ENCODE measurements around the gene PTPN20.

The PTPN20 gene

DNA sequence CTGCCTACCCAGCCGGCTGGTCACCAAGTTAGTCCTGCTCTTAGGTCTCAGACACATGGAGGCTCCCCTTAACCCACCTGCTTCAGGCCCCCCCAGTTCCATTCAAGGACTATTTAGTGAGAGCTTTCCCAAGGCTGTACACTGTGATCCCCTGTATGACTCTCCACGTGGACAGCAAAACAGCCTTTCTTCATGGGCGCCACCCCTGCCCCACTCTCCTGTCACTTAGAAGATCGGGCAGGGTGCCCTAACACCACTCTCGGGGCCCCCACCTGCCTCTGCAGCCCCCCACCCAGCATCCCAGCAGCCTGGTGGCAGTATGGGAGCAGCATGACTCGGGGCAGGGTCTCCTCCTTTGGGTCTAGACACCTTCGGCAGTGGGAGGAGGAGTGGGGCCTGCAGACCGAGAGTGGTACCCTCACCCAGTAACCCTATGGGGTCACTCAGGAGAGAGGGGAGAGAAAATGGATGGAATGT lies 116.6 kb downstream of the PTPN20 start:
- H3K9me2 ChIP-seq (replicated peaks; ENCODE audit: control insufficient read depth, low read length), result no peaks in the 10 kb centered on the region
- no peaks in the 10 kb centered on the region for H3K27me3 ChIP-seq (ENCODE audit: control insufficient read depth, low read length)
- H3K4me3 ChIP-seq (ENCODE audit: low read length), result no peak overlapping the region
- no peak overlapping the region for H3K4me2 ChIP-seq (ENCODE audit: low read length)
- no peaks in the 10 kb centered on the region for H3K36me3 ChIP-seq (ENCODE audit: control insufficient read depth, low read length)
- TF ChIP-seq, protein P1, sequence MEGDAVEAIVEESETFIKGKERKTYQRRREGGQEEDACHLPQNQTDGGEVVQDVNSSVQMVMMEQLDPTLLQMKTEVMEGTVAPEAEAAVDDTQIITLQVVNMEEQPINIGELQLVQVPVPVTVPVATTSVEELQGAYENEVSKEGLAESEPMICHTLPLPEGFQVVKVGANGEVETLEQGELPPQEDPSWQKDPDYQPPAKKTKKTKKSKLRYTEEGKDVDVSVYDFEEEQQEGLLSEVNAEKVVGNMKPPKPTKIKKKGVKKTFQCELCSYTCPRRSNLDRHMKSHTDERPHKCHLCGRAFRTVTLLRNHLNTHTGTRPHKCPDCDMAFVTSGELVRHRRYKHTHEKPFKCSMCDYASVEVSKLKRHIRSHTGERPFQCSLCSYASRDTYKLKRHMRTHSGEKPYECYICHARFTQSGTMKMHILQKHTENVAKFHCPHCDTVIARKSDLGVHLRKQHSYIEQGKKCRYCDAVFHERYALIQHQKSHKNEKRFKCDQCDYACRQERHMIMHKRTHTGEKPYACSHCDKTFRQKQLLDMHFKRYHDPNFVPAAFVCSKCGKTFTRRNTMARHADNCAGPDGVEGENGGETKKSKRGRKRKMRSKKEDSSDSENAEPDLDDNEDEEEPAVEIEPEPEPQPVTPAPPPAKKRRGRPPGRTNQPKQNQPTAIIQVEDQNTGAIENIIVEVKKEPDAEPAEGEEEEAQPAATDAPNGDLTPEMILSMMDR (IDR thresholded peaks at IDR 0.05; ENCODE audit: low read depth, low read length, poor library complexity, severe bottlenecking), result no peak
- TF ChIP-seq EZH2phosphoT487 (IDR thresholded peaks at IDR 0.05; ENCODE audit: borderline replicate concordance, low read length), result no peak
- no peak overlapping the region for H3K27ac ChIP-seq (ENCODE audit: low read depth, low read length)
- H3F3A ChIP-seq (ENCODE audit: control insufficient read depth, insufficient read depth), result no peaks in the 10 kb centered on the region
- no peaks in the 10 kb centered on the region for H3K4me1 ChIP-seq (ENCODE audit: control insufficient read depth, low read length)
- H3K79me2 ChIP-seq (ENCODE audit: control insufficient read depth, low read length), result no peaks in the 10 kb centered on the region
- H3K9me3 ChIP-seq (ENCODE audit: control insufficient read depth, insufficient read depth, low read length), result no peaks in the 10 kb centered on the region
- no peaks in the 10 kb centered on the region for H4K20me1 ChIP-seq (ENCODE audit: control insufficient read depth, insufficient read depth, low read depth, low read length)

DNA sequence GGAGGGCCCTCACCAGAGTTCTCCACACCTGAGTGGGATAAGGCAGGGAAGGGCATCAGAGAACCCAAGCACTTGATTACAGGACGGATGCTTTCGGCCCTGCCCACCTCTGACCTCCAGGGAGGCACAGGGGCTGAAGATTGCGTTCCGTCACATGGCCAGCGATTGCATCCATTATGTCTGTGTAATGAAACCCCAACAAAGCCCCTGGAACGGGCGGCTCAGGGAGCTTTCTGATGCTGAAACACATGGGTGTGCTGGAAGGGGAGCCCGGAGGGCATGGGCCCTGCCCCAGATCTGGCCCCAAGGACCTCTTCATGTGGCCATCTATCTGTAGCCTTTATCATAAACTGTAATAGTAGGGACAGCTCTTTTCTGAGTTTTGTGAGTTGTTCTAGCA lies 117.2 kb downstream of the PTPN20 start:
- Histone ChIP-seq H3K27ac (ENCODE audit: low read depth, low read length) (no peak overlapping the region), H3K36me3 (ENCODE audit: control insufficient read depth, low read length) (no peaks in the 10 kb centered on the region)

DNA sequence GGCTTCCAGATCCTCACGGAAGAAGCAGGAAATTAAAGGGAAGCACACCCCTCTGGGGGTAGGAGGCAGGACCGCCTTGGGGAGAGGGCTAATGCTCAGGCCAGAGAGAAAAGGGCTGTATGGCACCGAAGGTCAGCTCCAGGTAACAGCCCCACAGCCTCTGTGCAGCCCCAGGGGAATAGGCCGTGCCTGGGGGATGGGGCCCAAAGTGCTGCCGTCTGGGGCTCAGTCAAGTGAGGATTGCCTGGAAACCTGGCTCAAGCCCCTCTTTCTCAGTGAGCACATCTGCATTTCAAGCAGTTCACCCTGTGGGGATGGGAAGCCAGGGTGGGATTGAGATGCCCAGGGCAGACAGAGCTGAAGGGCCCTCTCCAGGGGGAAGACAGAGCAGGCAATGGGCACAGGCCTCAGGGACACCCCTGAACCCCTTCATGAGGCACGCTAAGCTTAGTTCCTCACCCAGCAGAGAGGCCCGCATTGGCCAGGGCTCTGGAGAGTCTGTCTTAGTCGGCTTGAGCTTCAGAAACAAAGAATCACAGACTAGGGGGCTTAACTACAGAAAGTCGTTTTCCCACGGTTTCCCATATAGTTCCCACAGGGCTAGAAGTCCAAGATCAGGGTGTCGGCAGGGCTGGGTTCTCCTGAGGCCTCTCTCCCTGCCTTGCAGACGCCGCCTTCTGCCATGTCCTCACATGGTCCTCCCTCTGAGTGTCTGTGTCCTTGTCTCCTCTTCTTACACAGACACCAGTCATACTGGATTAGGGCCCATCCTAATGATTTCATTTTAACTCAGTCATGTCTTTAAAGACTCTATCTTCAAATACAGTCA lies 118.2 kb downstream of the PTPN20 start:
- Histone ChIP-seq H3K4me3 (ENCODE audit: low read length) (no peak overlapping the region), H3K9me2 (replicated peaks; ENCODE audit: control insufficient read depth, low read length) (no peaks in the 10 kb centered on the region), H4K20me1 (ENCODE audit: control insufficient read depth, insufficient read depth, low read depth, low read length) (no peaks in the 10 kb centered on the region), H3F3A (ENCODE audit: control insufficient read depth, insufficient read depth) (no peaks in the 10 kb centered on the region), H3K9me3 (ENCODE audit: control insufficient read depth, insufficient read depth, low read length) (no peaks in the 10 kb centered on the region), H3K4me1 (ENCODE audit: control insufficient read depth, low read length) (no peaks in the 10 kb centered on the region), H3K79me2 (ENCODE audit: control insufficient read depth, low read length) (no peaks in the 10 kb centered on the region), H3K36me3 (ENCODE audit: control insufficient read depth, low read length) (no peaks in the 10 kb centered on the region), H3K4me2 (ENCODE audit: low read length) (no peak overlapping the region), H3K27ac (ENCODE audit: low read depth, low read length) (no peak overlapping the region), H3K27me3 (ENCODE audit: control insufficient read depth, low read length) (no peaks in the 10 kb centered on the region)
- no peak for TF ChIP-seq EZH2phosphoT487 (IDR thresholded peaks at IDR 0.05; ENCODE audit: borderline replicate concordance, low read length)
- TF ChIP-seq, protein P1 (IDR thresholded peaks at IDR 0.05; ENCODE audit: low read depth, low read length, poor library complexity, severe bottlenecking), result no peak

More for the DNA sequence above, 117.2 kb downstream of the PTPN20 start:
- Histone ChIP-seq H4K20me1 (ENCODE audit: control insufficient read depth, insufficient read depth, low read depth, low read length) (no peaks in the 10 kb centered on the region), H3K9me3 (ENCODE audit: control insufficient read depth, insufficient read depth, low read length) (no peaks in the 10 kb centered on the region), H3K27me3 (ENCODE audit: control insufficient read depth, low read length) (no peaks in the 10 kb centered on the region), H3K4me1 (ENCODE audit: control insufficient read depth, low read length) (no peaks in the 10 kb centered on the region), H3K9me2 (replicated peaks; ENCODE audit: control insufficient read depth, low read length) (no peaks in the 10 kb centered on the region), H3K79me2 (ENCODE audit: control insufficient read depth, low read length) (no peaks in the 10 kb centered on the region), H3K4me2 (ENCODE audit: low read length) (no peak overlapping the region), H3F3A (ENCODE audit: control insufficient read depth, insufficient read depth) (no peaks in the 10 kb centered on the region), H3K4me3 (ENCODE audit: low read length) (no peak overlapping the region)
- TF ChIP-seq EZH2phosphoT487 (IDR thresholded peaks at IDR 0.05; ENCODE audit: borderline replicate concordance, low read length), result no peak
- TF ChIP-seq, protein P1 (IDR thresholded peaks at IDR 0.05; ENCODE audit: low read depth, low read length, poor library complexity, severe bottlenecking), result no peak
